Measurements from ENCODE around the gene IQUB. TPM values are rescaled to one million over a fixed set of nuclear protein-coding genes. Genes with fewer than 3 reads are reported as not detected.

Gene IQUB
- total RNA-seq, 1 experiment from 2014 or later = 0.77 TPM

GRCh38 chr7:123548406-123548805 lies 14.0 kb upstream of the IQUB start:
- TF ChIP-seq USF1 (CRISPR knock-in tag; IDR thresholded peaks at IDR 0.05) = no peak
- no peak for TF ChIP-seq SMAD4 (CRISPR knock-in tag; IDR thresholded peaks at IDR 0.05)
- no peak for TF ChIP-seq FOXP4 (CRISPR knock-in tag; IDR thresholded peaks at IDR 0.05)
- TF ChIP-seq NR2C2 (CRISPR knock-in tag; IDR thresholded peaks at IDR 0.05) = no peak
- TF ChIP-seq CBFB (CRISPR knock-in tag; IDR thresholded peaks at IDR 0.05; ENCODE audit: low read depth) = no peak
- TF ChIP-seq ELF4 (CRISPR knock-in tag; IDR thresholded peaks at IDR 0.05; ENCODE audit: low read depth) = no peak
- TF ChIP-seq FOXJ3 (CRISPR knock-in tag; IDR thresholded peaks at IDR 0.05; ENCODE audit: borderline replicate concordance) = no peak
- no peak for TF ChIP-seq FOXK1 (CRISPR knock-in tag; IDR thresholded peaks at IDR 0.05)
- TF ChIP-seq AR (CRISPR knock-in tag; IDR thresholded peaks at IDR 0.05) = no peak
- no peak for TF ChIP-seq ZNF281 (CRISPR knock-in tag; IDR thresholded peaks at IDR 0.05)
- no peak for TF ChIP-seq PREB (CRISPR knock-in tag; IDR thresholded peaks at IDR 0.05; ENCODE audit: borderline replicate concordance)
- no peak for TF ChIP-seq E2F5 (CRISPR knock-in tag; IDR thresholded peaks at IDR 0.05)
- TF ChIP-seq CREB1 (CRISPR knock-in tag; IDR thresholded peaks at IDR 0.05) = no peak
- no peak for TF ChIP-seq TEAD1 (CRISPR knock-in tag; IDR thresholded peaks at IDR 0.05)
- no peak for TF ChIP-seq NFATC4 (CRISPR knock-in tag; IDR thresholded peaks at IDR 0.05)
- TF ChIP-seq NFE2L1 (CRISPR knock-in tag; IDR thresholded peaks at IDR 0.05) = no peak
- TF ChIP-seq ZNF317 (CRISPR knock-in tag; IDR thresholded peaks at IDR 0.05; ENCODE audit: borderline replicate concordance, low read depth) = no peak
- TF ChIP-seq USF2 (CRISPR knock-in tag; IDR thresholded peaks at IDR 0.05) = no peak
- TF ChIP-seq RORB (CRISPR knock-in tag; IDR thresholded peaks at IDR 0.05) = no peak
- H3K4me1 Mint-ChIP-seq = no peaks in the 10 kb centered on the region
- DNase-seq (ENCODE audit: low spot score) (no peak), ATAC-seq (no peak)
- H3K36me3 Mint-ChIP-seq = peaks cover 26% of the 10 kb centered on the region
- peaks cover 4% of the 10 kb centered on the region; the same call in 1 of the 2 replicates for H3K9me3 Mint-ChIP-seq
- no peaks in the 10 kb centered on the region for H3K27me3 Mint-ChIP-seq (ENCODE audit: low read depth)
- POLR2A ChIA-PET = no interaction called here
- no peak overlapping the region for H3K4me3 Mint-ChIP-seq
- CTCF ChIA-PET = no interaction called here
- no peak overlapping the region for H3K27ac Mint-ChIP-seq
